Activated T-cell treated with anti-CD3 and anti-CD28 coated beads for 24 hours (primary cell): ENCODE results near the gene EFHD1.
"Not testable (repeated sequence)": the region's sequence is repeated elsewhere in the genome, so short reads cannot be mapped to it uniquely, and the experiment has no call there.

Source experiments
- DNase-seq: peaks from one replicate; pipeline ENCODE4 v3.0.0-alpha.2; 2020; ENCODE audit warnings: low read depth

EFHD1 gene

GRCh38 chr2:232621186-232621585 is 12.2 kb upstream of the EFHD1 start:
- no peak for DNase-seq

- DNase-seq = no peak
These were observed 10.8 kb upstream of the EFHD1 start for GRCh38 chr2:232622563-232622962.

GRCh38 chr2:232623768-232624765 is 9.3 kb upstream of the EFHD1 start:
- no peak for DNase-seq

GRCh38 chr2:232626584-232626983 is 6.8 kb upstream of the EFHD1 start:
- no peak for DNase-seq

GRCh38 chr2:232628466-232629128 is 4.8 kb upstream of the EFHD1 start:
- DNase-seq = no peak

GRCh38 chr2:232629129-232629475 is 4.3 kb upstream of the EFHD1 start:
- DNase-seq = no peak

GRCh38 chr2:232632229-232632903 is 1.0 kb upstream of the EFHD1 start:
- no peak for DNase-seq

GRCh38 chr2:232632904-232633412 is 446 bp upstream of the EFHD1 start:
- DNase-seq = no peak

- no peak for DNase-seq
These were observed 1.1 kb downstream of the EFHD1 start for GRCh38 chr2:232634206-232635150.

- DNase-seq = not testable (repeated sequence)
These were observed 2.0 kb downstream of the EFHD1 start for GRCh38 chr2:232635376-232635775.

GRCh38 chr2:232635820-232636219 is 2.4 kb downstream of the EFHD1 start:
- DNase-seq = no peak

- DNase-seq = no peak
These were observed 3.5 kb downstream of the EFHD1 start for GRCh38 chr2:232636788-232637420.

- no peak for DNase-seq
These were observed 4.6 kb downstream of the EFHD1 start for GRCh38 chr2:232637866-232638583.

- no peak for DNase-seq
These were observed 7.9 kb downstream of the EFHD1 start for GRCh38 chr2:232641153-232641848.

- no peak for DNase-seq
These were observed 9.7 kb downstream of the EFHD1 start for GRCh38 chr2:232643147-232643425.

GRCh38 chr2:232643813-232644347 is 10.5 kb downstream of the EFHD1 start:
- DNase-seq = no peak

- DNase-seq = no peak
These were observed 11.7 kb downstream of the EFHD1 start for GRCh38 chr2:232645061-232645460.

GRCh38 chr2:232646726-232647125 is 13.3 kb downstream of the EFHD1 start:
- no peak for DNase-seq

GRCh38 chr2:232647261-232647660 is 13.9 kb downstream of the EFHD1 start:
- no peak for DNase-seq

GRCh38 chr2:232649033-232649432 is 15.6 kb downstream of the EFHD1 start:
- DNase-seq = no peak
